Astrocyte (in vitro differentiated cells and primary cell): ENCODE data around the gene PRRX1. TPM values are rescaled to one million over a fixed set of nuclear protein-coding genes. Genes with fewer than 3 reads are reported as not detected.

Source experiments
- DNase-seq: peaks from one replicate; pipeline ENCODE4 v3.0.0-alpha.2; 2010; ENCODE audit warnings: low read depth
- FAIRE-seq: peaks from 2 replicates; lab custom pipeline; 2011; peaks lifted over from hg19 to GRCh38; lab: Jason Lieb, UNC
- H2AFZ ChIP-seq: 2 replicates; pipeline ENCODE4 v1.6.0; 2012; ENCODE audit warnings: low read depth, low read length, inconsistent platforms
- H3K27ac ChIP-seq: 2 replicates; pipeline ENCODE4 v1.5.1; 2011; ENCODE audit warnings: low read depth, low read length, inconsistent platforms
- H3K27me3 ChIP-seq: 2 replicates; pipeline ENCODE4 v1.6.0; 2011; ENCODE audit warnings: low read length, inconsistent platforms; ENCODE audit not compliant: insufficient read depth
- H3K36me3 ChIP-seq: 2 replicates; pipeline ENCODE4 v1.5.1; 2011; ENCODE audit warnings: low read length, inconsistent platforms; ENCODE audit not compliant: insufficient read depth
- H3K4me1 ChIP-seq: 2 replicates; pipeline ENCODE4 v1.5.1; 2011; ENCODE audit warnings: low read length, inconsistent platforms; ENCODE audit not compliant: insufficient read depth
- H3K4me2 ChIP-seq: 2 replicates; pipeline ENCODE4 v1.6.0; 2012; ENCODE audit warnings: low read length, inconsistent platforms
- H3K4me3 ChIP-seq: 2 replicates; pipeline ENCODE4 v1.5.1; 2011; ENCODE audit warnings: low read depth, mild to moderate bottlenecking, low read length, inconsistent platforms; ENCODE audit not compliant: insufficient read depth
- H3K79me2 ChIP-seq: 2 replicates; pipeline ENCODE4 v1.6.0; 2012; ENCODE audit warnings: mild to moderate bottlenecking, low read length, inconsistent platforms; ENCODE audit not compliant: insufficient read depth
- H3K9ac ChIP-seq: 2 replicates; pipeline ENCODE4 v1.6.0; 2012; ENCODE audit warnings: mild to moderate bottlenecking, low read length, inconsistent platforms
- H3K9me3 ChIP-seq: 2 replicates; pipeline ENCODE4 v1.5.1; 2012; ENCODE audit warnings: low read depth, mild to moderate bottlenecking, low read length, inconsistent platforms; ENCODE audit not compliant: insufficient read depth
- H4K20me1 ChIP-seq: 2 replicates; pipeline ENCODE4 v1.6.0; 2012; ENCODE audit warnings: low read length, inconsistent platforms; ENCODE audit not compliant: insufficient read depth
- H3K27ac Mint-ChIP-seq: one replicate; pipeline ENCODE4 v1.8.0; 2021; ENCODE audit warnings: mild to moderate bottlenecking, mixed read lengths; ENCODE audit not compliant: unreplicated experiment
- H3K27me3 Mint-ChIP-seq: one replicate; pipeline ENCODE4 v1.8.0; 2021; ENCODE audit warnings: low read depth, mixed read lengths; ENCODE audit not compliant: unreplicated experiment
- H3K36me3 Mint-ChIP-seq: one replicate; pipeline ENCODE4 v1.8.0; 2021; ENCODE audit warnings: low read depth, mixed read lengths; ENCODE audit not compliant: unreplicated experiment
- H3K4me1 Mint-ChIP-seq: one replicate; pipeline ENCODE4 v1.8.0; 2021; ENCODE audit warnings: low read depth, mixed read lengths; ENCODE audit not compliant: unreplicated experiment
- H3K4me3 Mint-ChIP-seq: one replicate; pipeline ENCODE4 v1.8.0; 2021; ENCODE audit warnings: mild to moderate bottlenecking, moderate library complexity, mixed read lengths; ENCODE audit not compliant: unreplicated experiment
- H3K9me3 Mint-ChIP-seq: one replicate; pipeline ENCODE4 v1.8.0; 2021; ENCODE audit warnings: mild to moderate bottlenecking, mixed read lengths; ENCODE audit not compliant: unreplicated experiment
- CTCF ChIP-seq: IDR thresholded peaks from 2 replicates; pipeline ENCODE4 v1.5.1; 2011; ENCODE audit warnings: low read depth, mild to moderate bottlenecking, inconsistent platforms, low read length, moderate library complexity; ENCODE audit not compliant: insufficient read depth
- EZH2 ChIP-seq: IDR thresholded peaks from 2 replicates; pipeline ENCODE4 v1.6.1; 2012; ENCODE audit warnings: mild to moderate bottlenecking, low read length, inconsistent platforms; ENCODE audit not compliant: insufficient read depth
- total RNA-seq: library from RNA; stranded (reverse); gene quantifications from 2 replicates; pipeline ENCODE4 v1.2.1, GENCODE V29; 2021

The PRRX1 gene
- total RNA-seq, 1 donor from 2014 or later, result 1.3 TPM

GRCh38 chr1:170692866-170693575, 29.1 kb downstream of the PRRX1 start:
- peak overlapping the region; percentile 3 for H3K4me3 ChIP-seq
- FAIRE-seq (peak; percentile 75), DNase-seq (peak; percentile 75)
- no peaks in the 10 kb centered on the region for H3K9me3 ChIP-seq
- H3K79me2 ChIP-seq, result peaks cover 95% of the 10 kb centered on the region
- no peaks in the 10 kb centered on the region for H3K9me3 Mint-ChIP-seq
- peak overlapping the region; percentile 29 for H3K4me3 Mint-ChIP-seq
- H4K20me1 ChIP-seq, result no peaks in the 10 kb centered on the region
- peak overlapping the region; percentile 64 for H3K4me2 ChIP-seq
- peaks cover 5% of the 10 kb centered on the region for H3K4me1 Mint-ChIP-seq
- H3K27ac Mint-ChIP-seq, result peak overlapping the region; percentile 27
- peak overlapping the region; percentile 72 for H3K27ac ChIP-seq
- H3K9ac ChIP-seq, result peak overlapping the region; percentile 39
- H3K27me3 Mint-ChIP-seq, result no peaks in the 10 kb centered on the region
- no peaks in the 10 kb centered on the region for H3K36me3 ChIP-seq
- H2AFZ ChIP-seq, result no peak overlapping the region
- no peaks in the 10 kb centered on the region for H3K36me3 Mint-ChIP-seq
- no peak for TF ChIP-seq CTCF
- no peak for TF ChIP-seq EZH2
- peaks cover 21% of the 10 kb centered on the region for H3K4me1 ChIP-seq
- no peaks in the 10 kb centered on the region for H3K27me3 ChIP-seq

- no peaks in the 10 kb centered on the region for H3K9me3 ChIP-seq
- Mint-ChIP-seq H3K4me3 (no peak overlapping the region), H3K4me1 (peaks cover 12% of the 10 kb centered on the region), H3K27ac (no peak overlapping the region), H3K36me3 (no peaks in the 10 kb centered on the region), H3K9me3 (no peaks in the 10 kb centered on the region), H3K27me3 (no peaks in the 10 kb centered on the region)
- DNase-seq (no peak), FAIRE-seq (no peak)
- H3K36me3 ChIP-seq, result no peaks in the 10 kb centered on the region
- H3K27me3 ChIP-seq, result no peaks in the 10 kb centered on the region
- TF ChIP-seq EZH2 (no peak), CTCF (no peak)
- peaks cover 29% of the 10 kb centered on the region for H3K4me1 ChIP-seq
- no peak overlapping the region for H3K4me2 ChIP-seq
- H3K27ac ChIP-seq, result peak overlapping the region; percentile 72
- no peak overlapping the region for H3K9ac ChIP-seq
- no peak overlapping the region for H2AFZ ChIP-seq
- peaks cover 93% of the 10 kb centered on the region for H3K79me2 ChIP-seq
- no peak overlapping the region for H3K4me3 ChIP-seq
- no peaks in the 10 kb centered on the region for H4K20me1 ChIP-seq
These were observed 30.4 kb downstream of the PRRX1 start for GRCh38 chr1:170694172-170694926.
